Inflammatory macrophage (primary cell): ENCODE data around the gene LMAN1L.
A peak's percentile ranks its signal among the peaks of the same experiment; 100 is the strongest.
"Not testable (repeated sequence)": the region's sequence is repeated elsewhere in the genome, so short reads cannot be mapped to it uniquely, and the experiment has no call there.

Experiments used
- DNase-seq, 2 donors: peaks; one replicate each; pipeline ENCODE4 v3.0.0-alpha.2; 2020 to 2022

The LMAN1L gene

GRCh38 chr15:74782259-74783071, 30.2 kb upstream of the LMAN1L start:
- peak; percentile 50 to 62 for DNase-seq

GRCh38 chr15:74783072-74783807, 29.4 kb upstream of the LMAN1L start:
- DNase-seq = peak; percentile 60 to 75

GRCh38 chr15:74783808-74784175, 28.8 kb upstream of the LMAN1L start:
- DNase-seq = no peak

GRCh38 chr15:74784426-74785193, 28.0 kb upstream of the LMAN1L start:
- peak in 1 of 2 donors; percentile 32 for DNase-seq

GRCh38 chr15:74785194-74786032, 27.2 kb upstream of the LMAN1L start:
- DNase-seq = no peak

GRCh38 chr15:74786081-74786480, 26.6 kb upstream of the LMAN1L start:
- DNase-seq = not testable (repeated sequence)

- DNase-seq = peak; percentile 67 to 79
Measured at GRCh38 chr15:74786551-74787165, 26.0 kb upstream of the LMAN1L start.

GRCh38 chr15:74787251-74788041, 25.2 kb upstream of the LMAN1L start:
- peak; percentile 96 for DNase-seq

GRCh38 chr15:74788042-74788682, 24.5 kb upstream of the LMAN1L start:
- peak; percentile 80 to 87 for DNase-seq

- DNase-seq = peak; percentile 28 to 32
Measured at GRCh38 chr15:74788683-74789151, 23.9 kb upstream of the LMAN1L start.

- DNase-seq = no peak
Measured at GRCh38 chr15:74789171-74789631, 23.4 kb upstream of the LMAN1L start.

- no peak for DNase-seq
Measured at GRCh38 chr15:74789741-74790079, 22.9 kb upstream of the LMAN1L start.

- peak; percentile 70 to 76 for DNase-seq
Measured at GRCh38 chr15:74790080-74790916, 22.3 kb upstream of the LMAN1L start.

GRCh38 chr15:74791007-74791406, 21.6 kb upstream of the LMAN1L start:
- no peak for DNase-seq

GRCh38 chr15:74791667-74792066, 21.0 kb upstream of the LMAN1L start:
- no peak for DNase-seq

GRCh38 chr15:74792227-74793016, 20.2 kb upstream of the LMAN1L start:
- DNase-seq = no peak

GRCh38 chr15:74793135-74794028, 19.3 kb upstream of the LMAN1L start:
- peak in 1 of 2 donors; percentile 51 for DNase-seq
